Loucy (cell line): ENCODE measurements around the gene RAB6A.

Experiments
- H2AFZ ChIP-seq: fragments of 200-600 bp; sonication (generic); 2 replicates; pipeline ENCODE4 v1.6.0; 2016; ENCODE audit warnings: antibody characterized with exemption, mild to moderate bottlenecking, low read length, moderate library complexity
- H3F3A ChIP-seq: fragments of 200-600 bp; 2 replicates; pipeline ENCODE4 v1.6.0; 2016; ENCODE audit warnings: antibody characterized with exemption, low read depth, mild to moderate bottlenecking
- H3K27me3 ChIP-seq: fragments of 200-600 bp; sonication (generic); 2 replicates; pipeline ENCODE4 v1.6.1; 2014; ENCODE audit warnings: low read length, mild to moderate bottlenecking; ENCODE audit not compliant: insufficient read depth, poor library complexity, severe bottlenecking
- H3K36me3 ChIP-seq: fragments of 200-600 bp; sonication (generic); 2 replicates; pipeline ENCODE4 v1.6.1; 2016; ENCODE audit warnings: low read length; ENCODE audit not compliant: insufficient read depth
- H3K4me1 ChIP-seq: fragments of 200-600 bp; sonication (generic); 2 replicates; pipeline ENCODE4 v1.5.1; 2014; ENCODE audit warnings: low read length, mild to moderate bottlenecking; ENCODE audit not compliant: insufficient read depth, poor library complexity, severe bottlenecking
- H3K4me2 ChIP-seq: fragments of 200-600 bp; sonication (generic); 2 replicates; pipeline ENCODE4 v1.6.0; 2014; ENCODE audit warnings: antibody characterized with exemption, low read length, low read depth, mild to moderate bottlenecking; ENCODE audit not compliant: poor library complexity, severe bottlenecking
- H3K4me3 ChIP-seq: fragments of 200-600 bp; sonication (generic); 2 replicates; pipeline ENCODE4 v1.5.1; 2014; ENCODE audit warnings: low read length, mild to moderate bottlenecking, mixed read lengths; ENCODE audit not compliant: poor library complexity, severe bottlenecking
- H3K79me2 ChIP-seq: fragments of 200-600 bp; sonication (generic); 2 replicates; pipeline ENCODE4 v1.6.1; 2014; ENCODE audit warnings: low read length; ENCODE audit not compliant: insufficient read depth
- H3K9ac ChIP-seq: fragments of 200-600 bp; sonication (generic); 2 replicates; pipeline ENCODE4 v1.6.0; 2014; ENCODE audit warnings: mild to moderate bottlenecking, low read depth, low read length, moderate library complexity; ENCODE audit not compliant: poor library complexity, severe bottlenecking
- H3K9me2 ChIP-seq: fragments of 200-600 bp; sonication (generic); replicated peaks from 2 replicates; pipeline ENCODE4 v1.6.1; 2016; ENCODE audit warnings: low read depth, low read length, mixed read lengths
- H3K9me3 ChIP-seq: fragments of 200-600 bp; sonication (generic); 2 replicates; pipeline ENCODE4 v1.6.1; 2014; ENCODE audit warnings: mild to moderate bottlenecking, antibody characterized with exemption, low read length, low read depth; ENCODE audit not compliant: insufficient read depth
- H4K20me1 ChIP-seq: fragments of 200-600 bp; sonication (generic); 2 replicates; pipeline ENCODE4 v1.6.0; 2014; ENCODE audit warnings: antibody characterized with exemption, low read length, mild to moderate bottlenecking; ENCODE audit not compliant: insufficient read depth, poor library complexity, severe bottlenecking
- CTCF ChIP-seq: fragments of 200-600 bp; sonication (generic); conservative IDR thresholded peaks from 2 replicates; pipeline ENCODE4 v1.5.1; 2014; ENCODE audit warnings: mild to moderate bottlenecking, antibody characterized with exemption, low read length
- EZH2phosphoT487 ChIP-seq: fragments of 200-600 bp; IDR thresholded peaks from 2 replicates; pipeline ENCODE4 v1.6.1; 2018; ENCODE audit warnings: antibody characterized with exemption, mild to moderate bottlenecking, moderate library complexity, borderline replicate concordance

The RAB6A gene

GRCh38 chr11:73647459-73648100 is 113.3 kb downstream of the RAB6A start:
- Histone ChIP-seq H3K27me3 (no peaks in the 10 kb centered on the region), H3K4me3 (peak overlapping the region; percentile 52), H3K9me3 (no peaks in the 10 kb centered on the region), H3K9ac (no peak overlapping the region), H2AFZ (peak overlapping the region; percentile 64; the same call in 1 of the 2 replicates), H3K36me3 (no peaks in the 10 kb centered on the region), H3K79me2 (no peaks in the 10 kb centered on the region), H4K20me1 (no peaks in the 10 kb centered on the region), H3K4me1 (no peaks in the 10 kb centered on the region), H3K9me2 (no peaks in the 10 kb centered on the region), H3F3A (no peaks in the 10 kb centered on the region), H3K4me2 (peak overlapping the region; percentile 45)
- TF ChIP-seq CTCF (no peak), EZH2phosphoT487 (no peak)

GRCh38 chr11:73645972-73646631 is 114.8 kb downstream of the RAB6A start, which contains the start of gene PLEKHB1:
TSS of gene PLEKHB1 (plus strand) at chr11:73646581. CDS start at chr11:73646609, 28 bp downstream.
- H3K9me3 ChIP-seq, result no peaks in the 10 kb centered on the region
- no peaks in the 10 kb centered on the region for H4K20me1 ChIP-seq
- TF ChIP-seq EZH2phosphoT487, result no peak
- no peak for TF ChIP-seq CTCF
- peak within 1 kb of the TSS; percentile 64; the same call in 1 of the 2 replicates for H2AFZ ChIP-seq
- peak within 1 kb of the TSS; percentile 52 for H3K4me3 ChIP-seq
- no peaks in the 10 kb centered on the region for H3K79me2 ChIP-seq
- peak within 1 kb of the TSS; percentile 45 for H3K4me2 ChIP-seq
- no peaks in the 10 kb centered on the region for H3K36me3 ChIP-seq
- H3K4me1 ChIP-seq, result no peaks in the 10 kb centered on the region
- no peaks in the 10 kb centered on the region for H3F3A ChIP-seq
- H3K27me3 ChIP-seq, result no peaks in the 10 kb centered on the region
- H3K9me2 ChIP-seq, result no peaks in the 10 kb centered on the region
- H3K9ac ChIP-seq, result no peak within 1 kb of the TSS

- no peaks in the 10 kb centered on the region for H3K27me3 ChIP-seq
- no peak overlapping the region for H2AFZ ChIP-seq
- H3K4me1 ChIP-seq, result no peaks in the 10 kb centered on the region
- no peaks in the 10 kb centered on the region for H4K20me1 ChIP-seq
- TF ChIP-seq EZH2phosphoT487 (no peak), CTCF (no peak)
- H3K9me3 ChIP-seq, result no peaks in the 10 kb centered on the region
- H3F3A ChIP-seq, result no peaks in the 10 kb centered on the region
- H3K4me2 ChIP-seq, result no peak overlapping the region
- no peak overlapping the region for H3K4me3 ChIP-seq
- no peaks in the 10 kb centered on the region for H3K79me2 ChIP-seq
- no peaks in the 10 kb centered on the region for H3K36me3 ChIP-seq
- no peak overlapping the region for H3K9ac ChIP-seq
- no peaks in the 10 kb centered on the region for H3K9me2 ChIP-seq
These were observed 115.5 kb downstream of the RAB6A start for GRCh38 chr11:73645121-73645969.
